ENCODE measurements around the gene C22orf23. TPM values are rescaled to one million over a fixed set of nuclear protein-coding genes. Genes with fewer than 3 reads are reported as not detected.

Gene C22orf23
- total and polyA plus RNA-seq, 2 of the 4 experiments (the other 2 are of a cell fraction) = 0.39 to 0.54 TPM

- Histone ChIP-seq H3K9me1 (ENCODE audit: insufficient read depth, low read length) (peaks cover 8% of the 10 kb centered on the region; the same call in 1 of the 2 replicates), H2BK15ac (ENCODE audit: low read depth, low read length) (no peak overlapping the region), H2BK20ac (ENCODE audit: low read depth, low read length) (no peak overlapping the region), H3K27ac (ENCODE audit: insufficient read depth, low read length) (no peak overlapping the region), H3K9ac (ENCODE audit: low read depth, low read length) (no peak overlapping the region), H3K4ac (ENCODE audit: low read depth, low read length) (no peak overlapping the region), H3K4me1 (ENCODE audit: control insufficient read depth, insufficient read depth, low read length) (no peaks in the 10 kb centered on the region), H3K23ac (ENCODE audit: low read depth, low read length) (no peak overlapping the region), H3K27me3 (ENCODE audit: control insufficient read depth, insufficient read depth, low read length) (no peaks in the 10 kb centered on the region; the same call in 1 of the 2 replicates), H2BK5ac (ENCODE audit: low read depth, low read length, poor library complexity, severe bottlenecking) (no peak overlapping the region), H3K79me1 (ENCODE audit: low read depth in 1 of 2, low read length in 2 of 2) (no peaks in the 10 kb centered on the region), H3K4me3 (ENCODE audit: insufficient read depth, low read depth, low read length) (no peak overlapping the region), H3K9me3 (ENCODE audit: control insufficient read depth, insufficient read depth, low read length) (no peaks in the 10 kb centered on the region), H3K4me2 (ENCODE audit: low read depth, low read length) (no peak overlapping the region), H3K14ac (replicated peaks; ENCODE audit: low read depth, low read length) (no peak overlapping the region; the same call in 1 of the 2 replicates), H2AK5ac (ENCODE audit: low read depth, low read length) (no peak overlapping the region), H3K56ac (ENCODE audit: extremely low read depth, insufficient read depth, low read length) (no peak overlapping the region), H4K91ac (ENCODE audit: insufficient read depth, low read depth, low read length) (no peak overlapping the region), H4K8ac (ENCODE audit: low read depth in 2 of 2, low read length in 2 of 2) (no peak overlapping the region), H3K36me3 (ENCODE audit: control insufficient read depth, insufficient read depth, low read length) (no peaks in the 10 kb centered on the region), H4K20me1 (ENCODE audit: insufficient read depth, low read length) (no peaks in the 10 kb centered on the region), H3K18ac (ENCODE audit: low read depth, low read length) (no peak overlapping the region), H2AK9ac (replicated peaks; ENCODE audit: low read depth, low read length, poor library complexity) (no peak overlapping the region), H2BK120ac (ENCODE audit: low read depth, low read length) (no peak overlapping the region), H4K5ac (ENCODE audit: low read depth, low read length) (no peak overlapping the region), H2AFZ (replicated peaks; ENCODE audit: low read length, poor library complexity) (no peak overlapping the region)
- 83% methylated on average over 1 of the region's 7 CpGs; no CpG with 5 or more reads in 1 of the 2 experiments for WGBS, 2 experiments (ENCODE audit: extremely low coverage in 2 of 2, insufficient read length in 1 of 2)
- no peak for TF ChIP-seq BHLHE40 (IDR thresholded peaks at IDR 0.05; ENCODE audit: low read depth, low read length)
- TF ChIP-seq, protein P1, sequence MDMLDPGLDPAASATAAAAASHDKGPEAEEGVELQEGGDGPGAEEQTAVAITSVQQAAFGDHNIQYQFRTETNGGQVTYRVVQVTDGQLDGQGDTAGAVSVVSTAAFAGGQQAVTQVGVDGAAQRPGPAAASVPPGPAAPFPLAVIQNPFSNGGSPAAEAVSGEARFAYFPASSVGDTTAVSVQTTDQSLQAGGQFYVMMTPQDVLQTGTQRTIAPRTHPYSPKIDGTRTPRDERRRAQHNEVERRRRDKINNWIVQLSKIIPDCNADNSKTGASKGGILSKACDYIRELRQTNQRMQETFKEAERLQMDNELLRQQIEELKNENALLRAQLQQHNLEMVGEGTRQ (IDR thresholded peaks at IDR 0.05; ENCODE audit: low read depth, low read length) = no peak
- TF ChIP-seq RFX5 (IDR thresholded peaks at IDR 0.05; ENCODE audit: low read depth, low read length) = no peak
- TF ChIP-seq CHD1 (IDR thresholded peaks at IDR 0.05; ENCODE audit: low read depth, low read length) = no peak
- no peak for TF ChIP-seq RAD21 (IDR thresholded peaks at IDR 0.05; ENCODE audit: low read length)
- no peak for TF ChIP-seq MAFK (IDR thresholded peaks at IDR 0.05; ENCODE audit: low read depth, low read length)
- no peak for TF ChIP-seq MXI1 (IDR thresholded peaks at IDR 0.05; ENCODE audit: borderline replicate concordance, low read depth, low read length)
- TF ChIP-seq CEBPB (IDR thresholded peaks at IDR 0.05; ENCODE audit: low read depth, low read length) = no peak
- TF ChIP-seq, protein P2, sequence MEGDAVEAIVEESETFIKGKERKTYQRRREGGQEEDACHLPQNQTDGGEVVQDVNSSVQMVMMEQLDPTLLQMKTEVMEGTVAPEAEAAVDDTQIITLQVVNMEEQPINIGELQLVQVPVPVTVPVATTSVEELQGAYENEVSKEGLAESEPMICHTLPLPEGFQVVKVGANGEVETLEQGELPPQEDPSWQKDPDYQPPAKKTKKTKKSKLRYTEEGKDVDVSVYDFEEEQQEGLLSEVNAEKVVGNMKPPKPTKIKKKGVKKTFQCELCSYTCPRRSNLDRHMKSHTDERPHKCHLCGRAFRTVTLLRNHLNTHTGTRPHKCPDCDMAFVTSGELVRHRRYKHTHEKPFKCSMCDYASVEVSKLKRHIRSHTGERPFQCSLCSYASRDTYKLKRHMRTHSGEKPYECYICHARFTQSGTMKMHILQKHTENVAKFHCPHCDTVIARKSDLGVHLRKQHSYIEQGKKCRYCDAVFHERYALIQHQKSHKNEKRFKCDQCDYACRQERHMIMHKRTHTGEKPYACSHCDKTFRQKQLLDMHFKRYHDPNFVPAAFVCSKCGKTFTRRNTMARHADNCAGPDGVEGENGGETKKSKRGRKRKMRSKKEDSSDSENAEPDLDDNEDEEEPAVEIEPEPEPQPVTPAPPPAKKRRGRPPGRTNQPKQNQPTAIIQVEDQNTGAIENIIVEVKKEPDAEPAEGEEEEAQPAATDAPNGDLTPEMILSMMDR (conservative IDR thresholded peaks at IDR 0.05; ENCODE audit: low read depth, low read length) = no peak
- ChIA-PET CTCF (no interaction called here), POLR2A (ENCODE audit: unreplicated experiment) (interaction anchor here (0.5 kb wide), 1 partner anchor 85 kb away, joined by 3 read pairs; the partner anchor contains the start of gene MICALL1)
- DNase-seq (no peak), ATAC-seq (ENCODE audit: low read depth) (no peak)
- in situ Hi-C loops (cut with MboI; ENCODE audit: low sequenced_read_pairs) = no loop called here
- no TSS peak for BruUV-seq (replicated peaks)
- dilution Hi-C loops (cut with HindIII; ENCODE audit: low sequenced_read_pairs, unreplicated experiment) = no loop called here
- intact Hi-C loops (cut with micrococcal nuclease) = no loop called here
Measured at GRCh38 chr22:37990862-37991261, 37.5 kb upstream of the C22orf23 start.
